ENCODE data around the gene MYL2. TPM values are rescaled to one million over a fixed set of nuclear protein-coding genes. Genes with fewer than 3 reads are reported as not detected.

Gene MYL2
- total RNA-seq, 1 donor from 2014 or later: not detected

DNA sequence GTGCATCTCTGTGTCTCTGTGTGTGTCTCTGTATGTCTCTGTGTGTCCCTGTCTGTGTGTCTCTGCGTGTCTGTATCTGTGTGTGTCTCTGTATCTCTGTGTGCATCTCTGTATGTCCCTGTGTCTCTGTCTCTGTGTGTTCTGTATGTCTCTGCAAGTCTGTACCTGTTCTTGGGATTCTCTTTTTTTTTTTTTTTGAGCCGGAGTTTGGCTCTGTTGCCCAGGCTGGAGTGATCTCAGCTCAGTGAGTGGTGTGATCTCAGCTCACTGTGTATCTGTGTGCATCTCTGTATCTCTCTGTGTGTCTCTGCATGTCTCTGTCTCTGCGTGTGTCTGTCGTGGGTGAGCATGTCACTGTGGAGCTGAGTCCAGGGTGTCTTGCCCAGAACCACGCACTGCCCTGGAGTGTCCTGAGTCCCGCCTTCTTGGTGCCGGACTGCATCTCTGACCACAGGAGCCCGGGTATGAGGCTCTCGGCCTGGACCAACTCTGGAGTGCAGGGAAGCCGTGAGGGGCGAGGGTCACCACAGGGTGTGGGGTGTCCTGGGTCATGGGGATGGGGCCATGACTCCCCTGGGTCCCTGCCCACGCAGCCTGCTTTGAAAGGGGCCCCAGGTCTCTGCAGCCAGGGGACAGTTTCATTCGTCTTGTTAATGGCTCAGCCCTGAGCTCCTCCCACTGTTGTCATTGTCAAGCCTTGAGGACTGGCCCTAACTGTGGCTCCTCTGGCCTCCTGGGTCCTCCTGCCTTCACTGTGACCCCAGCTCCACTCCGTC, 11.8 kb downstream of the MYL2 start:
- no peaks in the 10 kb centered on the region for H3K4me1 Mint-ChIP-seq (ENCODE audit: unreplicated experiment)
- peaks cover 4% of the 10 kb centered on the region for H3K27me3 Mint-ChIP-seq (ENCODE audit: unreplicated experiment)
- H3K9me3 Mint-ChIP-seq (ENCODE audit: unreplicated experiment): no peaks in the 10 kb centered on the region
- H3K36me3 Mint-ChIP-seq (ENCODE audit: low read depth, unreplicated experiment): no peaks in the 10 kb centered on the region
- no peak for TF ChIP-seq CTCF (IDR thresholded peaks at IDR 0.05; ENCODE audit: unreplicated experiment)
- DNase-seq (ENCODE audit: low spot score): no peak
- no peak overlapping the region for H3K27ac Mint-ChIP-seq (ENCODE audit: unreplicated experiment)
- no peak overlapping the region for H3K4me3 Mint-ChIP-seq (ENCODE audit: unreplicated experiment)

- Mint-ChIP-seq H3K4me1 (ENCODE audit: unreplicated experiment) (no peaks in the 10 kb centered on the region), H3K27me3 (ENCODE audit: unreplicated experiment) (peaks cover 2% of the 10 kb centered on the region), H3K4me3 (ENCODE audit: unreplicated experiment) (no peak overlapping the region), H3K9me3 (ENCODE audit: unreplicated experiment) (no peaks in the 10 kb centered on the region), H3K36me3 (ENCODE audit: low read depth, unreplicated experiment) (no peaks in the 10 kb centered on the region), H3K27ac (ENCODE audit: unreplicated experiment) (no peak overlapping the region)
- DNase-seq (ENCODE audit: low spot score): no peak
- TF ChIP-seq CTCF (IDR thresholded peaks at IDR 0.05; ENCODE audit: unreplicated experiment): no peak
These were observed 12.8 kb downstream of the MYL2 start for GRCh38 chr12:110907583-110907982.

DNA sequence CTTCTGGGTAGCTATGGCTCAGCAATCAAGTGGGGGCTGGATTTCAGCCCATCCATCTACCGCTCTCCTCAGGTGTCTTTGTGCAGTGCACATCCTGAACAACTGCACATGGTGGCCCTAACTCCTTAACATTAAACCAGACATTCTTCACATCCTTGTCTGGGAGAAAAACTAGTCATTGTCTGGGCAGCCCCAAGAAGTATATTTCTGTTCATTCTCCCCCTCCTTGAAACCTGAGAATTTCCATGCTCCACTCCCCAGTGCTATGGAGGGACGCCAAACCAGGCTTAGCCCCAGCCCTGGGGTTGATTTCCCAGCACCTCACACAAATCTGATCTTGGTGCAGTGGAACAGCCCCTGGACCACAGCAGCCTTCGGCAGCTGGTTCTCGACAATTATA, 13.4 kb downstream of the MYL2 start:
- Mint-ChIP-seq H3K36me3 (ENCODE audit: low read depth, unreplicated experiment) (no peaks in the 10 kb centered on the region), H3K27ac (ENCODE audit: unreplicated experiment) (no peak overlapping the region), H3K27me3 (ENCODE audit: unreplicated experiment) (peaks cover 2% of the 10 kb centered on the region), H3K9me3 (ENCODE audit: unreplicated experiment) (no peaks in the 10 kb centered on the region), H3K4me3 (ENCODE audit: unreplicated experiment) (no peak overlapping the region), H3K4me1 (ENCODE audit: unreplicated experiment) (no peaks in the 10 kb centered on the region)
- no peak for DNase-seq (ENCODE audit: low spot score)
- TF ChIP-seq CTCF (IDR thresholded peaks at IDR 0.05; ENCODE audit: unreplicated experiment): no peak

DNA sequence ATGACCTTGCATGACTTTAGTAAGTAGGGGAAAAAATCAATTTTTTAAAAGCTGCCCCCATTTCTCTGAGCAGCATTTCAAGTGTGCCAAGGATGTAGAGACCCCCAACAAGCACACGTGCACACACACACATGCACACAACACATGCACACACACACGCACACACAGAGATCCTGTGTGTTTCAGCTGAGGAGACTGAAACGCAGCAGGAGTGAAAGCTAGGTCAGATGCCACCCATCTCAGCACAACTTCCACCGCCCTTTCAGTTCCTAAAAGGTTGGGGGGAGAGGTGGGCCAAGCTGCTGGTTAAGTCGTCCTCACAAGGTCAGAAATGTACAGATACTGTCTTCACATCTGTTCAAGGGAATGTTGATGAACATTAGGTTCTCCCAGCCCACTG, 13.9 kb downstream of the MYL2 start:
- no peaks in the 10 kb centered on the region for H3K9me3 Mint-ChIP-seq (ENCODE audit: unreplicated experiment)
- no peak for DNase-seq (ENCODE audit: low spot score)
- no peak overlapping the region for H3K4me3 Mint-ChIP-seq (ENCODE audit: unreplicated experiment)
- H3K36me3 Mint-ChIP-seq (ENCODE audit: low read depth, unreplicated experiment): no peaks in the 10 kb centered on the region
- TF ChIP-seq CTCF (IDR thresholded peaks at IDR 0.05; ENCODE audit: unreplicated experiment): no peak
- no peaks in the 10 kb centered on the region for H3K4me1 Mint-ChIP-seq (ENCODE audit: unreplicated experiment)
- peaks cover 2% of the 10 kb centered on the region for H3K27me3 Mint-ChIP-seq (ENCODE audit: unreplicated experiment)
- H3K27ac Mint-ChIP-seq (ENCODE audit: unreplicated experiment): no peak overlapping the region

DNA sequence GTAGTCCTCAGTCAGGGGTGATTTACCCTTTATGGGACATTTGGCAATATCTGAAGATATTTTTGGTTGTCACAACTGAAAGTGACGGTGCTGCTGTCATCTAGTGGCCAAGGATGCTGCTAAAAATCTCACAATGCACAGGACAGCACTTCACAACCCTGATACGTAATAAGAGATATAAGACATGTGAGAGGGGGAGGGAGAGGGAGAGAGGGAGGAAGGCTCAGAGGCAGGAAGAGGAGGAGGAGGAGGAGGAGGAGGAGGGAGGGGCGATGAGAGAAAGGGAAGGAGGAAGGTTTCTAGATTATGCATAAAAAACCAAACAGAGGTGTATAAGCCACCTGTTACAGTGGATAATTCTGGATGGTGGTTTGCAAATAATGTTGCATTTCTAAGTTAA, 14.3 kb downstream of the MYL2 start:
- H3K27ac Mint-ChIP-seq (ENCODE audit: unreplicated experiment): no peak overlapping the region
- DNase-seq (ENCODE audit: low spot score): no peak
- no peak for TF ChIP-seq CTCF (IDR thresholded peaks at IDR 0.05; ENCODE audit: unreplicated experiment)
- no peak overlapping the region for H3K4me3 Mint-ChIP-seq (ENCODE audit: unreplicated experiment)
- peaks cover 2% of the 10 kb centered on the region for H3K27me3 Mint-ChIP-seq (ENCODE audit: unreplicated experiment)
- no peaks in the 10 kb centered on the region for H3K9me3 Mint-ChIP-seq (ENCODE audit: unreplicated experiment)
- H3K4me1 Mint-ChIP-seq (ENCODE audit: unreplicated experiment): no peaks in the 10 kb centered on the region
- no peaks in the 10 kb centered on the region for H3K36me3 Mint-ChIP-seq (ENCODE audit: low read depth, unreplicated experiment)
